NCI-H748 treated with DMSO at 0.1 percent for 48 hours (cell line): ENCODE results near the gene HADHB.
A peak's percentile ranks its signal among the peaks of the same experiment; 100 is the strongest.
"Not testable (repeated sequence)": the region's sequence is repeated elsewhere in the genome, so short reads cannot be mapped to it uniquely, and the experiment has no call there.

Source experiments
- DNase-seq: peaks from one replicate; lab custom pipeline; 2025; lab: John Stamatoyannopoulos, UW

HADHB gene

DNA sequence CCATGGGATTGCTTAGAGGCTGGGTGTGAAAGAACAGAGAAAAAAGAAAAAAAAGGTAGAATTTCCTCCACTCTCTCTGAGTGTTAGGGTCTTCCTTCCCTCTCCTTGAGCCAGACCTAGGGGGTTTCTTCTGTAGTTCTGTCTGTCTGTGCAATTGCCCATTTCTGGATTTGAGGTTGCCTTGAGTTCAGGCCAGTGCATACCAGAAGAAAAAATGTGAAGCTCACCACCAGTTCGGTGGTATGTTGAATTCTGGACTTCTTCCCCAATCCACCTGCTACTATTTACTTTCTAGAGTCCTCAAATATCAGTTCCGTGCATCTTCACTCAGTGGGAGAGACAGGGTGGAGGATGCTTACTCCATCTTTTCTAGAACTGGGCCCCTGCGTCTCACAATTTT lies 85.9 kb downstream of the HADHB start:
- no peak for DNase-seq

DNA sequence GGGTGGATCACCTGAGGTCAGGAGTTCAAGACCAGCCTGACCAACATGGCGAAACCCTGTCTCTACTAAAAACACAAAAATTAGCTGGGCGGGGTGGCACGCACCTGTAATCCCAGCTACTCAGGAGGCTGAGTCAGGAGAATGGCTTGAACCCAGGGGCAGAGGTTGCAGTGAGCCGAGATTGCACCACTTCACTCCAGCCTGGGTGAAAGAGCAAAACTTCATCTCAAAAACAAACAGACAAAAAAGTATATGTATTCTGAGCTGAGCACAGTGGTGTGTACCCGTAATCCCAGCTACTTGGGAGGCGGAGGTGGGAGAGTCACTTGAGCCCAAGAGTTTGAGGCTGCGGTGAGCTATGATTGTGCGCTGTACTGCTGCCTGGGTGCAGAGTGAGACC lies 86.6 kb downstream of the HADHB start:
- DNase-seq: not testable (repeated sequence)

DNA sequence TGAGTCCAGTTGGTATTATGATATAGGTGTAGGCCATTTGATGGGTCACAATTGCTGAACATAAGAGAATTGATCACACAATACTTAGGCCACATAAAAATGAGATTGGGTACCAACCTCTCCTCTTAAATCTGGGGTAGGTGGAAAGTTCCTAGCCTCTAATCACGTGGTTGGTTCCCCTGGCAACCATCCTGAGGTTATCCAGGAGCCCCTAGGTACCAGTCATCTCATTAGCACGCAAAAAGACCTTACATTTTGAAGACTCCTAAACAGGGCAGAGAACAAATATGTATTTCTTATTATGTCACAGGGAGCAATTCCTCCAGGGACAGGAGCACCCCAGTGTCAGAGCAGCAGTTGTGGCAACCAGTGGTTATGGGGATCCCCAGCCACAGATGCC lies 88.6 kb downstream of the HADHB start:
- peak; percentile 5 for DNase-seq

DNA sequence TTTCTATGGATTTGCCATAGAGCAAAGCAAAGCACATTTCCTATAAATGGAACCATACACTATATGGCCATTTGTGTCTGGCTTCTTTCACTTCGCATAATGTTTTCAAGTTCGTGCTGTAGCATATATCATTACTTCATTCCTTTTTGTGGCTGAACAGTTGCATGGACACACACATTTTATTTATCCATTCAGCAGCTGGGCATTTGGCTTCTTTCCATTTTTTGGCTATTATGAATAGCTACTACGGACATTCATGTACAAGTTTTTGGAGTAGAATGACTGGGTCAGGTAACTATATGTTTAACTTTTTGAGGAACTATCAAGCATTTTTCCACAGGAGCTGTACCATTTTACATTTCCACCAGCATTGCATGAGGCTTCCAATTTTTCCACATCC lies 90.5 kb downstream of the HADHB start:
- DNase-seq: no peak

DNA sequence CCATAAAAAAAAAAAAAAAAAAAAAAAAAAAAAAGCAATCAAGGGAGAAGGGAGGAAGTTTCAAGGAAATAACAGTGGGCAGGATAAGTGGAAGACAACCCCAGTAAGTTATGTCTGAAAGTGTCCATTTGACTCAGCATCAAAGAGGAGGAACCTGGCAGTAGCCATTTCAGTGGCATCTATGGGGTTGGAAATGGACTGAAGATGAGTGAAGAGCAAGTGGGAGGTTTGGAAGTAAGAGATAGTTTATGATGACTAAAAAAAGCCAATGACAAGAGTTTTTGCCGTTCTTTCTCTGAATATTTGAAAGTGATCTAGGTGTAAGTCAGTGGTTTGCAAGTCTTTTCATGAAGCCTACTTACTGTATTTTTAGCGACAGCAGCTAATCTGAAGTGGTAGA lies 92.0 kb downstream of the HADHB start:
- DNase-seq: no peak

- DNase-seq: no peak
Measured at GRCh38 chr2:26337298-26337697, 92.6 kb downstream of the HADHB start.
